HG03520 (cell line): Measurements from ENCODE around the gene RBM12.
"Not testable (repeated sequence)": the region's sequence is repeated elsewhere in the genome, so short reads cannot be mapped to it uniquely, and the experiment has no call there.

Experiments used
- ATAC-seq: cut with Tn5 transposase; IDR thresholded peaks from one replicate; pipeline ENCODE4 v1.9.1; 2021; ENCODE audit warnings: mild to moderate bottlenecking, moderate library complexity; ENCODE audit not compliant: unreplicated experiment

Gene RBM12

DNA sequence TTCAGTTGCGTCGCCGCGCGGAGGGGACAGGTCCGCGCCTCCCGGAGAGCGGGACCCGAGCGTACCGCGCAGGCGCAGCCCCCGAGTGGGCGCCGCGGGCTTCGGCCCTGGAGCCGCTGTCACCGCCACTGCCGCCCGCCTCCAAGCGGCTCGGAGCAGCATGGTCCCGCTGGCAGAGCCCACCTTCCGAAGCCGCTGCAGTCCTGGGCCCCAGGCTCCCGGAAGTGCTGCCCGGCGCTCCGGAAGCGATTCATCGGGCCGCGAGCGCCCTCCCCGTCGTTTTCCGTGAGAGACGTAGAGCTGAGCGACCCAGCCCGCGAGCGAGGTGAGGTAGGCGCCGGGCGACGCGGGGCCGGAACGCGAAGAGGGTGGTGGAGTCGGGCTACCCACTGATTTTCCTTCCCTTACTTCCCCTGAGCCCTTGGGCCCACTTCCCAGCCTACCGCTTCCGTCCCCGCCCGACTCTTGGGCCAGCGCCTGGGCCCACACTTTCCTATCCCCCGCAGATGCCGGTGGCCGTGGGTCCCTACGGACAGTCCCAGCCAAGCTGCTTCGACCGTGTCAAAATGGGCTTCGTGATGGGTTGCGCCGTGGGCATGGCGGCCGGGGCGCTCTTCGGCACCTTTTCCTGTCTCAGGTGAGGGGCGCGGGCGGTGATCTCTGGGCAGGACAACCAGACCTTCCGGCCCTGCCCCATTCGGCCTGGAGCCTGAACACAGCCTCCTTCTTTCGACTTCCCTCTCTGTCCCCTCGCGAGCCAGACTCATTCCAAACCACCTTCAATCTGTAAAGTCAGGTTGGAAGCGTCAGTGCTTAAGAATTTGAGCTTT lies 34.6 kb upstream of the RBM12 start, which contains the start of the genes NFS1 and ROMO1:
TSS of gene NFS1 (minus strand) at position 226 of the 830 bp plus-strand sequence. CDS start at position 162, 64 bp downstream.
TSS of gene ROMO1 (plus strand) at position 279 of the 830 bp plus-strand sequence. CDS start at position 507, 228 bp downstream.
- peak; percentile 71 for ATAC-seq

DNA sequence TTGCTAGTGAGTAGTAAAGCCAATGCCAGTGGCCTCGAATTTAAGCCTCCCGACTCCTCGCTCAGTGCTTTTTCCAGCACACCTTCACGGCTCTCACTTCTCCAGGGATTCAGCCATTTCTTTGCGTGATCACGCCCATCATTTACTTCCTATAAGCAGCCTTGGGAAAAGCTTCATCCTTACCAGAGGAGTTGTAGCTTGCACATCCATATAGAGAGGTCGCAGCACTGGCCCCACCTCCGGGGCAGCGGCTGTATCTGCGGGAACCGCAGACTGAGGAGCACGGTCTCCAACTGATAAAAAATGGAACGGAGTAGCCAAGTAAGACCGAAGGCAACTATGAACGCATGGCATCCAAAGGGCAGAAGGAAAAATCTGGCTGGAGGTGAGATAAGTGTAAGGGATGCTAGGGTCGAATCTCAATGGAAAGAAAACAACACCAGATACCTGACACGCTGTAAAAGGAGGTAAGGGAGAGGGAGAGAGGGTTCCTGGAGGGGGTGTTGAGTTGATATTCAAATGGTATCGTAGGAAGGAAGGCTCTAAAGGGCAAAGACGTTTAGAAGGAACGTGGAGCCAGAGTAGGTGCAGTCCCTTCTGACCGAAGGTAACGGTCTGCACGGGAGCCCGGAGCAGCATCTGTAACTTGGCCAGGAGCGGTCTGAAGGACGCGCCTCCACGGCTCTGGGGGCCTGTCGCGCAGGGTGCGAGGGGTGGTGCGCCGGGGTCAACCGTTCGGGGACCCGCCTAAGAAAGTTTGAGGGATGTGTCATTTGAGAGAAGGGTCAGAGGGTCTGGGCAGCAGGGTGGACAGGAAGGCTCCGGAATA lies 33.8 kb upstream of the RBM12 start:
- peak; percentile 14 for ATAC-seq

DNA sequence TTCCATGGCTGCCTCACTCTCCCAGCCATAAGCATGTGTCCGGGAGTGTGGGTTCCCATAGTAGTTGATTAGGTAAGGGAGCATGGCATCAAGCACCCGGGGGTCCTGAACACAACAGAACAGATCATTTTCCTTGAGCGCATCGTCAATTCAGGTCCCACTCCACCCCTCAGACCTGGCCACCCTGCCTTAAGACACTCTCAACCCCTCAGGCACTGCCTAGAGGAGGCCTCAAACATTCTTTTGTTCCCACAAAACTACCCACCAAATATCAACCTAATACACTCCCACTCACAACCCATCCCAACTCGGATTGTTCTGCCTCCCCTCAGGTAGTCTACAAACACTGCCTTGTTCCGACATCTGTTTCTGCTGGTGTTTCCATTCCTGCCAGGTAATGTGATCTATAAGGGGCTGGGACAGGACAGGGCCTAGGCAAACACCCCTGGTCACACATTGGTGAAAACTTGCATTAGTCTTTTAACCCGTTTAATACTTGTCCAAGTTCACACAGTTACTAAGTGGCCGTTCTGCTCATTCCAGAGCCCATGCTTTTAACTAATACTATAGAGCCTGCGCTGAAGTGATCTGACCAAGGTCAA lies 33.1 kb upstream of the RBM12 start:
- ATAC-seq: no peak

DNA sequence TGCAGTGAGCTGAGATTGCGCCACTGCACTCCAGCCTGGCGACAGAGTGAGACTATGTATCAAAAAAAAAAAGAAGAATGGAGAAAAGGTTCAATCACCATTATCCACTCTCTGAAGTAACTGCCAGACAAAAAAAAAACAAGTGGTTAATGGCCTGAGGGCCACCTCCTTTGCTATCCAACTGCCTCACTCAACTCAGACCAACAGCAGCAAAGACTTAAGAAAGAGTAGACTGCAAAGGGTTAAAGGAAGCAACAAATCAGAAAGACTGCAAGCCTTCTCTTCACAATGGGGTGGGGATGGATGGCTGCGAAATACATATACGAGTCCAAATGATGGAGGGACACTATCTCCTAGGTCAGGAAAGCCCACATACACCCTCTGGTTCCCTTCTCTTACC lies 31.3 kb upstream of the RBM12 start:
- no peak for ATAC-seq

DNA sequence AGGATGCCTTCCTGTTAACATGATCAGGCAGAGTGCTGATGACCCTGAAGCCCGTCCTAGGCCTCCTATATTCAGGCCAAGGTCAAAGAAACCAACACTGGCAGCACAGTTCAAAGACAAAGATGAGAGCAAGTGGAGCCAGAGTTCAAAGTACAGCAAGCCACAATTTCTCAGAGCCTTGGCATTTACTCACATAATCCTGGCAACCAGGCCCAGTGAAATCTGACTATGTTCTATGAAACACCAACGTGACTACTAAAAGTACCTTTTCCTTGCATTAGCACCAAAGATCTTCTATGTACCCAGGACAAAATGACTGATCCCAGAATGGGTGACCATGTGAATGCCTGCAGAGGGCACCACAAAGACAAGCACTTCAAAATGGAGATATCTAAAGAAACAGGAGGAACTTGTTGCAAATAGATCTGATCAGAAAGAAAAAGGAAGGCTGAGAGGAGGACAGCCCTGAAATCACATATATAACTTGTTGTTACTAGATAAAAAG lies 30.6 kb upstream of the RBM12 start:
- ATAC-seq: no peak

DNA sequence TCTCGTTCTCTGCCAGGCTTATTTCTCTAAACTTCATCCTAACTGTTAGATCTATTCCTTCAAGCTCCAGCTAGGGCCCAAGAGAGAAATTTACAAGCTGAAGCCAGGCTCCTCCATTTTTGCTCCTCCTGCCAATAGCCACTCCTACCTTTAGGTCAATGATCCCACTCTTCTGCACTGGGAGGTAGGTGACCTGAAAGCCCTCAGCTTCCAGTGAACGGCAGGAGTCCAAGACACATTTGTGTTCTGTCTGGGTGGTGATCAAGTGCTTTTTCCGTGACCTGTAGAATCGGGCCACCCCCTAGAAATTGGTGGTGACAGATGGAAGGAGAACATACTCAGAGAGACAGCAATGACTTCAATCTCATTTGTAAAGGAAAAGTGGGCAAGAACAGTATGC lies 25.6 kb upstream of the RBM12 start:
- ATAC-seq: no peak

DNA sequence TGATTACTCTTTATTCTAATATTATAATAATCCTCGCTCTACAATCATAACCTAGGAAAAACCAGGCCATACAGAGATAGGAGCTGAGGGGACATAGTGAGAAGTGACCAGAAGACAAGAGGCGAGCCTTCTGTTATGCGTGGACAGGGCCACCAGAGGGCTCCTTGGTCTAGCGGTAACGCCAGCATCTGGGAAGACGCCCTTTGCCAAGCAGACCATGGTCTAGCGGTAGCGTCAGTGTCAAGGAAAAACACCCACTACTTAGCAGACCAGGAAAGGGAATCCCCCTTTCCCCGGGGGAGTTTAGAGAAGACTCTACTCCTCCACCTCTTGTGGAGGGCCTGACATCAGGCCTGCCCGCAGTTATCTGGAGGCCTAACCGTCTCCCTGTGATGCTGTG lies 22.2 kb upstream of the RBM12 start:
- not testable (repeated sequence) for ATAC-seq

DNA sequence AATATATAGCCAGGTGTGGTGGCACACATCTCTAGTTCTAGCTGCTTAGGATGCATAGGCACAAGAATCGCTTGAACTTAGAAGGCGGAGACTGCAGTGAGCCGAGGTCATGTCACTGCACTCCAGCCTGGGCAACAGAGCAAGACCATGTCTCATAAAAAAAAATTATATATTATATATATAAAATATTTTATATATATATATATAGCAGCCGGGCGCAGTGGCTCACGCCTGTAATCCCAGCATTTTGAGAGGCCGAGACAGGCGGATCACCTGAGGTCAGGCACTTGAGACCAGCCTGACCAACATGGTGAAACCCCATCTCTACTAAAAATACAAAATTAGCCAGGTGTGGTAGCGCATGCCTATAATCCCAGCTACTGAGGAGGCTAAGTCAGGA lies 20.7 kb upstream of the RBM12 start:
- ATAC-seq: not testable (repeated sequence)

DNA sequence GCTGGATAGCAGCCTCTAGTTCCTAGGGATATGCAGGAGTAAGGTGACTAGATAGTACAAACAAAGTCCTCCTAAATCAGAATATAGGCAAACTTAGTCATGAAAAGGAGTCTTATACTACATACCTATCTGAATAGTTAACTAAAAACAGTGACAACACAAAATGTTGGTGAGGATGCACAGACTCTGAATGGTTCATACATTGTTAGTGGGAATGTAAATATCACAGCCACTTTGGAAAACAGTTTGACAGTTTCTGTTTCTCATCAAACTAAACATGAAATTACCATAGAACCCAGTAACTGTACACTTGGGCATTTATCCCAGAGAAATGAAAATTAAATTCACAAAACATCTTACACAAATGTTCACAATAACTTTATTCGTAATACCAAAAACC lies 17.3 kb upstream of the RBM12 start:
- ATAC-seq: no peak

DNA sequence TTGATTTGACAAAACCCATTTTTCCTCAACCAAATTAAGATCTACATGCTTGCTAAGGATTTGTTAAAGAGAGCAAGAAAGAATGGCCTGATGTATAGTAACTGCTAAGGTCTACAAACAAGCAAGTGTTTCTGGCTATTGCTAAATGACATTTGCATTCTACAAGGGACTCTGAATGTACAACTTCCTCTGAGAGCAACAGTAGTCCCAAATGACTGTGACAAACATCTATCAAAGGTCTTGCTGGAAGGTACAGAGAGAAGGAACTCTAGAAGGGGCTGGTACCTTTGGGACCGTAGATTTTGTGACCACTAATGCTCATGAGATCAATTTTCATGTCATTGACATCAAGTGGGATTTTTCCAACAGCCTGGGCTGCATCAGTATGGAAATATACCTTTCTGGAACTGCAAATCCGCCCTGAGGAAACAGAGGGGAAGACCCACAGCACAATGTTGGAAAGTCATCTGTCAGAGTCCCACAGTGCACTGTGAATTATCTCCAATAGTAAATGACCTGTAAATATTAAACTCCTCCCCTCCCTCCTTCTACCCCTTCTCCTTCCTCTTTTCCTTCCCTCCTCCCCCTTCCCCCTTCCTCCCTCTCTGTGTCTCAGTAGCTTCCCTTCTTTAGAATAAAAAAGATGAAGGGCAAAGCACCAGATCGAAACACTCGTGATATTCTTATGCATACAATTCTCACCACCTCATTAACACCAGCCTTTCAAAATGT lies 15.9 kb upstream of the RBM12 start:
- no peak for ATAC-seq

DNA sequence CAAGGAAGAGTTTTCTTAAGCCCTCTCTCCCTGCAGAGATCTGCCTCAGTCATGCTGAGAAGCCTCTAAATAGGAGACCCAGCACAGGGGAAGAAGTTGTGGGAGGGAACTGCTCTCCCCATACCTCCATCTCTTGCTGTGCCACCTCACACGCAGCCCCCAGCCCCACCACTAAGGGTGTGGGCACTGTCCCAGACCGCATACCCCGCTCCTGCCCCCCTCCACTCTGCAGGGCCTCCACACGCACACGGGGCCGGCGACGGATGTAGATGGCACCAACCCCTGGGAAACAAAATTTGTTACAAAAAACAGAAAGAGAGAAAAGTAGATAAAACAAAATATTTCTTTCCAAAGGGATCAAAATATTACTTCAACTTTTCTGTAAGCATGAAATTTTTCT lies 10.2 kb upstream of the RBM12 start:
- no peak for ATAC-seq

DNA sequence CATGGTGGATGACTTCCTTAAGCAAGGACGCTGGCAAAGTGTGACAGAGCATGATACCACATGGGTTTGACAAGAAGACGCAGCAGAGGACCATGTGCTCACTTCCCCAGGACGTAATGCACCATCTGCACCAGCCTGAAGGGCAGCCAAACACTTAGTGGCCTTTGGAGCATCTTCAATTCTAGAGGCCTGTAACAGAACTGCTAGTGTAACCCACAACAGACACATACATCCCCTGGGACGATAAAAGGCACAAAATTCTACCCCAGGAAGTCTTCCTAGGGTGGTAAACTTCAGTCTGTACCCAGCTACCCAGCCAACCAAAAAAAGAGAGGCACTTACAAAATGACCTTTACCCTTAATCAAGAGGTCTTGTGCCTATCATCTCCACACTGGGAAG lies 9.2 kb upstream of the RBM12 start:
- ATAC-seq: no peak

DNA sequence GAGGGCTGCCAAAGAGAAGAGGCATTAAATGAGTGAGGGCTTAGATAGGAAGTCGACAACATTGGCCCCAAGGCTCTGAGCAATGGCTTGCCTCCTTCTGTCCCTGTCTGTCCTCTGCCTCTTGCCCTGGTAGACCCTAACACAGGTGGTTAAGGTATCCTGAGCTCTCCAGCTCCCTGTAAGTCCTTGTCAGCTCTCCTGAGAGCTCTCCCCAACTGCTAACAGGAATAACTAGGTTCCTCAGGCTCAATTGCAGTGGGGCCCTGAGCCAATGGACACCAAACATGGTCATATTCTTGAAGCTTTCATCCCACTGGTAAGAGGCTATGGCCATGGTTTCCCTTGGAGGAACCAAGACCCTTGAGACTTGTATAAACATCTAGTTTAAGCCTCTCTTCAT lies 5.0 kb upstream of the RBM12 start:
- ATAC-seq: no peak

DNA sequence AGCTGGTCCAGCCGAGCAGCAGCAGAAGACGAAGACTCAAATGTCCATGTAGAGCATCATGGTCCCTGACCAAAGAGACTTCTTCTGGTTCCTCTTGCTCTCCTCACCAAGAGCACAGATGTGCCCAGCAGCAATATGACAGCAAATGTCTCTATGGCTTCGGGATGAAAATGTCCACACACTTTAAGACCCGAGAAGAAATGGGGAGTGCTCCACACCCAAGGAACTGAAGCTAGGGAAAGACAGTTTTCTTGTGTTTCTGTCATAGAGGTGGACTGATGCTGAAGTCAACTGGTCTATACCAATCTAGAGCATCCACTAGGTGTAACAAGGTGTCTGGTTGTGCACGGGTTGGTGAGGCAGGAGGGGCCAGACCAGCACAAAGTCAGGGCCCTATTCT lies 4.5 kb upstream of the RBM12 start:
- no peak for ATAC-seq

DNA sequence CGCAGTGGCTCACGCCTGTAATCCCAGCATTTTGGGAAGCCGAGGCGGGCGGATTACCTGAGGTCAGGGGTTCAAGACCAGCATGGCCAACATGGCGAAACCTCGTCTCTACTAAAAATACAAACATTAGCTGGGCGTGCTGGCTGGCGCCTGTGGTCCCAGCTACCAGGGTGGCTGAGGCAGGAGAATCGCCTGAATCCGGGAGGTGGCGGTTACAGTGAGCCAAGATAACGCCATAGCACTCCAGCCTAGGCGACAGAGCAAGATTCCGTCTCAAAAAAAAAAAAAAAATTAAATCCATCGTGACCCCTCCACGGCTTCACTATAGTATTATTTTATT lies 1.2 kb upstream of the RBM12 start:
- no peak for ATAC-seq

DNA sequence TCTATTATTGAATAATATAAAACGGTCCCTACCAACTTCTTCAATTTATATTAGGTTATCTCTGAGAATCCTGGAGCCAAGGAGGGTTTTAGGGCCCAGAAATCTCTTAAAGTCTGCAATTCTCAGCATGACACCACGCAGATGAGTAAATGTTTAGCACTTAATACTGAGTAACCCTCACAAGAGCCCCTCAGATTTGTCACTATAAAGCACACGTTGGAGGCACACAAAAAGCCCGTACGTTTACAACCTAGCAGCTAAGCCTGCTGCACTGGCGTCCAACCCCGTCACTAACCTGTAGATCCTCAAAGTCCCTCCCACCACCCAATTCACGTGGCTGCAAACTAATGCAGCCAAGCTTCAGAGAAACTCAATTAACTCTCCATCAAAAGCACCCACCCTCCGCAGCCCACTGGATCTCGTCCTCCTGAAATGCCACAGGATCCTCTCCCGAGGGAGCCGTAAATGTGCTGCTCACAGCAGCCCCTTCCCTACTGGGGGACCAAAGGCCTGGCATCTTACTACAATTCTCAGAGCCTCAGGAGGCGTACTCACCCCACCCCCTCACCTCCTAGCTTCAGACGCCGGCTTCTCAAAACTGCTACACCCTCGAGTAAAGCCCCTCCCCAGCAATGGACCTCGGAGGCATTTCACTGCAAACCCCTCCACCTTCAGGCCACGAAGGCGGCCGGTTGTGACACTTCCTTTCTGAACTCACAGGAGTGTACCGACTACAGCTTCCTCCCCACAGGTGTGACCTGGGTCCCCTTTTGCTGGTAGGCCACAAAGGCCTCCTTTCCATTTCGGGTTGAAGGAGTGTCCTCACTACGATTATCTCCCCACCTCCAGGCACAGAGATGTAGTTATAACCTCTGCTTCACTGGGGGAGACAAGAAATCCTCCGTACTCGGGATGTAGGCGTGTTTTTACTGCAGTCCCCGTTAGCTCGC lies 909 bp downstream of the RBM12 start:
- ATAC-seq: peak; percentile 16

DNA sequence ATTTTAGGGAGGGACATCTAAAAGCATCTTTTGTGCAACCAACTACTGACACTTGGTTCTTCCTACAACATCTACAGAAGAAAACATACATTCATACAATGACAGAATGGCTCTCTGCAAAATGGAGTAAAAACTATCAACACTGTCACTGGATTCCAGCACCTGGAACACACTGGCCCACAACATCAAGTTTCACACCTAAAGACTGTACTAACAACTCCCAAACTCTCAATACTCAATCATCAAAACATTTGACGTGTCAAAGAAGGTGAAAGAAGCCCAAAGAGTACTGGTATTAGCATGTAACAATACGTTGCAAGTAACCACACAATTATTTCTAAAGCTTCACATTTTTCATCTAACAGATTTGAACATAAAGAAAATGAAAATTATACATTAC lies 2.1 kb downstream of the RBM12 start:
- no peak for ATAC-seq

DNA sequence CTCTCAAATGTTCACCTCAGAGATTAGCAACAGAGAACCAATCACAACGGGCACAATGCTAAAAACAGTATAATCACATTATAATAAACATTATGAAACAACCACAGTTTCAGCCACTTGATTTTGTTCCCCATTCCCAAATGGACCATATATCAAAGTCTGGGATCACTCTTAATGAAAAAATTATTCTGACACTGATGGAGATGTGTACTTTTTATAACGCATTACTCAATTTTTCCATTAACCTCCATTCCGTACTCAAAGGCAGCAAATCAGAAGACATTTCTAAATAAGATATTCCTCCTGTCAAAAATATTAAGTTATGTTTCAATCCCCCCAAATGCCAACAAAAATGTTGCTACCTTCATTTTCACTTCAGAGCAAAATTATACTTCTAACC lies 2.8 kb downstream of the RBM12 start:
- ATAC-seq: no peak

DNA sequence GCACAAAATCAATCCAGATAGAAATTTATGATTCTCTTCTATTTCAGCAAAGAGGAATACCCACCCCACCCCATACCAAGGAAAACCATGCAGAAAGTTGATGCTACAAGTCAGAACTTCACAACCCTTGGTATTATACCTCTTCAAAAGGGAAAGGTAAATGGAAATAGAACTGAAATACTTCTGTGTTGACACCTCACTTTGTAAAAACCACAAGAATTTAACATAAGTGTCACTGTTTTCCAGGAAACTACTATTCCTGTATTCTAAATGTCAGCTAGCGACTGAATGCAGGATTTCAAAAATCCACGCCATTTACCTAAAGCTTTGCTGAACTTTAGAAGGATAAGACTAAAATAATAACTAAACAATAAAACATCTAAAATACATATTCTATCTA lies 3.6 kb downstream of the RBM12 start:
- no peak for ATAC-seq
